ACC112 (cell line): ENCODE results near the gene ZBTB40.

ENCODE experiments used
- H2AFZ ChIP-seq: fragments of 200-600 bp; sonication (generic); one replicate; pipeline ENCODE4 v1.6.0; 2017; ENCODE audit warnings: antibody characterized with exemption, low read length; ENCODE audit not compliant: unreplicated experiment
- H3K27ac ChIP-seq: fragments of 200-600 bp; sonication (generic); 2 replicates; pipeline ENCODE4 v1.5.1; 2014; ENCODE audit warnings: low read depth, mild to moderate bottlenecking, antibody characterized with exemption, low read length, moderate library complexity
- H3K27me3 ChIP-seq: fragments of 200-600 bp; sonication (generic); 2 replicates; pipeline ENCODE4 v1.6.1; 2014; ENCODE audit warnings: mild to moderate bottlenecking, antibody characterized with exemption, low read length, moderate library complexity, mixed read lengths; ENCODE audit not compliant: insufficient read depth
- H3K36me3 ChIP-seq: fragments of 200-600 bp; sonication (generic); 2 replicates; pipeline ENCODE4 v1.6.1; 2016; ENCODE audit warnings: mild to moderate bottlenecking, antibody characterized with exemption, low read length, moderate library complexity, mixed read lengths; ENCODE audit not compliant: insufficient read depth
- H3K4me1 ChIP-seq: fragments of 200-600 bp; sonication (generic); one replicate; pipeline ENCODE4 v1.6.1; 2016; ENCODE audit warnings: low read length, mixed read lengths; ENCODE audit not compliant: insufficient read depth, unreplicated experiment, control insufficient read depth
- H3K4me3 ChIP-seq: fragments of 200-600 bp; sonication (generic); 2 replicates; pipeline ENCODE4 v1.5.1; 2014; ENCODE audit warnings: mild to moderate bottlenecking, low read depth, low read length
- H3K79me2 ChIP-seq: fragments of 200-600 bp; sonication (generic); one replicate; pipeline ENCODE4 v1.6.0; 2016; ENCODE audit warnings: low read length; ENCODE audit not compliant: control insufficient read depth, unreplicated experiment, insufficient read depth

Gene ZBTB40

GRCh38 chr1:22488319-22488718 lies 36.7 kb downstream of the ZBTB40 start:
- no peaks in the 10 kb centered on the region for H3K27me3 ChIP-seq
- peaks cover 4% of the 10 kb centered on the region; the same call in 1 of the 2 replicates for H3K36me3 ChIP-seq
- H3K4me3 ChIP-seq = no peak overlapping the region
- H2AFZ ChIP-seq = no peak overlapping the region
- H3K27ac ChIP-seq = no peak overlapping the region
- H3K4me1 ChIP-seq = no peaks in the 10 kb centered on the region
- peaks cover 18% of the 10 kb centered on the region for H3K79me2 ChIP-seq

GRCh38 chr1:22489278-22489677 lies 37.6 kb downstream of the ZBTB40 start:
- Histone ChIP-seq H3K4me3 (no peak overlapping the region), H2AFZ (no peak overlapping the region), H3K27ac (no peak overlapping the region), H3K36me3 (peaks cover 4% of the 10 kb centered on the region; the same call in 1 of the 2 replicates), H3K4me1 (no peaks in the 10 kb centered on the region), H3K27me3 (no peaks in the 10 kb centered on the region), H3K79me2 (peaks cover 17% of the 10 kb centered on the region)

- Histone ChIP-seq H2AFZ (no peak overlapping the region), H3K27me3 (no peaks in the 10 kb centered on the region), H3K36me3 (peaks cover 4% of the 10 kb centered on the region; the same call in 1 of the 2 replicates), H3K79me2 (peaks cover 14% of the 10 kb centered on the region), H3K27ac (no peak overlapping the region), H3K4me3 (no peak overlapping the region), H3K4me1 (no peaks in the 10 kb centered on the region)
Observed at GRCh38 chr1:22489823-22490222, 38.2 kb downstream of the ZBTB40 start.

- no peaks in the 10 kb centered on the region for H3K4me1 ChIP-seq
- no peak overlapping the region for H3K4me3 ChIP-seq
- H3K27me3 ChIP-seq = no peaks in the 10 kb centered on the region
- H3K79me2 ChIP-seq = peaks cover 14% of the 10 kb centered on the region
- no peak overlapping the region for H3K27ac ChIP-seq
- peaks cover 4% of the 10 kb centered on the region; the same call in 1 of the 2 replicates for H3K36me3 ChIP-seq
- H2AFZ ChIP-seq = no peak overlapping the region
Observed at GRCh38 chr1:22490309-22490708, 38.7 kb downstream of the ZBTB40 start.

GRCh38 chr1:22491995-22492715 lies 40.5 kb downstream of the ZBTB40 start:
- Histone ChIP-seq H3K4me3 (no peak overlapping the region), H3K27ac (no peak overlapping the region), H3K36me3 (peaks cover 4% of the 10 kb centered on the region; the same call in 1 of the 2 replicates)

GRCh38 chr1:22494144-22494543 lies 42.5 kb downstream of the ZBTB40 start:
- Histone ChIP-seq H3K79me2 (no peaks in the 10 kb centered on the region), H3K36me3 (peaks cover 4% of the 10 kb centered on the region; the same call in 1 of the 2 replicates), H3K27ac (no peak overlapping the region), H3K4me1 (no peaks in the 10 kb centered on the region), H3K27me3 (no peaks in the 10 kb centered on the region), H3K4me3 (no peak overlapping the region), H2AFZ (no peak overlapping the region)

More at GRCh38 chr1:22491995-22492715, 40.5 kb downstream of the ZBTB40 start:
- Histone ChIP-seq H3K79me2 (peaks cover 4% of the 10 kb centered on the region), H3K4me1 (no peaks in the 10 kb centered on the region), H2AFZ (no peak overlapping the region), H3K27me3 (no peaks in the 10 kb centered on the region)

GRCh38 chr1:22494943-22495579 lies 43.4 kb downstream of the ZBTB40 start:
- no peak overlapping the region for H3K27ac ChIP-seq
- no peak overlapping the region for H2AFZ ChIP-seq
- peaks cover 4% of the 10 kb centered on the region; the same call in 1 of the 2 replicates for H3K36me3 ChIP-seq
- no peaks in the 10 kb centered on the region for H3K27me3 ChIP-seq
- H3K4me1 ChIP-seq = peaks cover 3% of the 10 kb centered on the region
- H3K4me3 ChIP-seq = no peak overlapping the region
- H3K79me2 ChIP-seq = no peaks in the 10 kb centered on the region

- Histone ChIP-seq H3K27ac (no peak overlapping the region), H3K4me3 (no peak overlapping the region), H3K4me1 (peaks cover 7% of the 10 kb centered on the region), H2AFZ (no peak overlapping the region), H3K79me2 (no peaks in the 10 kb centered on the region), H3K36me3 (no peaks in the 10 kb centered on the region), H3K27me3 (no peaks in the 10 kb centered on the region)
Observed at GRCh38 chr1:22496536-22497160, 45.0 kb downstream of the ZBTB40 start.

GRCh38 chr1:22498463-22498862 lies 46.8 kb downstream of the ZBTB40 start:
- H3K4me3 ChIP-seq = no peak overlapping the region
- no peak overlapping the region for H3K27ac ChIP-seq
- no peaks in the 10 kb centered on the region for H3K79me2 ChIP-seq
- no peak overlapping the region for H2AFZ ChIP-seq
- no peaks in the 10 kb centered on the region for H3K36me3 ChIP-seq
- H3K4me1 ChIP-seq = peaks cover 7% of the 10 kb centered on the region
- no peaks in the 10 kb centered on the region for H3K27me3 ChIP-seq

GRCh38 chr1:22500058-22500457 lies 48.4 kb downstream of the ZBTB40 start:
- Histone ChIP-seq H3K79me2 (no peaks in the 10 kb centered on the region), H3K4me1 (peaks cover 7% of the 10 kb centered on the region), H3K4me3 (no peak overlapping the region), H3K27ac (no peak overlapping the region), H2AFZ (no peak overlapping the region), H3K36me3 (no peaks in the 10 kb centered on the region), H3K27me3 (no peaks in the 10 kb centered on the region)
